Mucosa of stomach (tissue), 1 donor: ENCODE results near the gene CSHL1.

Source experiments
- H3K27me3 ChIP-seq: one replicate; pipeline ENCODE4 v1.7.0; 2013; ENCODE audit warnings: mild to moderate bottlenecking, low read length; ENCODE audit not compliant: control insufficient read depth, insufficient read depth
- H3K36me3 ChIP-seq: one replicate; pipeline ENCODE4 v1.7.0; 2013; ENCODE audit warnings: low read length; ENCODE audit not compliant: control insufficient read depth, insufficient read depth
- H3K4me1 ChIP-seq: one replicate; pipeline ENCODE4 v1.7.0; 2013; ENCODE audit warnings: mild to moderate bottlenecking, low read length; ENCODE audit not compliant: control insufficient read depth, insufficient read depth
- H3K4me3 ChIP-seq: one replicate; pipeline ENCODE4 v1.7.0; 2013; ENCODE audit warnings: low read length
- H3K9ac ChIP-seq: one replicate; pipeline ENCODE4 v1.7.0; 2013; ENCODE audit warnings: mild to moderate bottlenecking, low read length, moderate library complexity
- H3K9me3 ChIP-seq: one replicate; pipeline ENCODE4 v1.7.0; 2013; ENCODE audit warnings: mild to moderate bottlenecking, low read length, moderate library complexity; ENCODE audit not compliant: control insufficient read depth
- donor health status: Pancreatic carcinoma.

CSHL1 gene

GRCh38 chr17:63946440-63947363 is 35.6 kb upstream of the CSHL1 start:
- Histone ChIP-seq H3K9ac (no peak overlapping the region), H3K27me3 (peaks cover 4% of the 10 kb centered on the region), H3K9me3 (no peaks in the 10 kb centered on the region), H3K4me3 (no peak overlapping the region), H3K36me3 (no peaks in the 10 kb centered on the region), H3K4me1 (no peaks in the 10 kb centered on the region)

DNA sequence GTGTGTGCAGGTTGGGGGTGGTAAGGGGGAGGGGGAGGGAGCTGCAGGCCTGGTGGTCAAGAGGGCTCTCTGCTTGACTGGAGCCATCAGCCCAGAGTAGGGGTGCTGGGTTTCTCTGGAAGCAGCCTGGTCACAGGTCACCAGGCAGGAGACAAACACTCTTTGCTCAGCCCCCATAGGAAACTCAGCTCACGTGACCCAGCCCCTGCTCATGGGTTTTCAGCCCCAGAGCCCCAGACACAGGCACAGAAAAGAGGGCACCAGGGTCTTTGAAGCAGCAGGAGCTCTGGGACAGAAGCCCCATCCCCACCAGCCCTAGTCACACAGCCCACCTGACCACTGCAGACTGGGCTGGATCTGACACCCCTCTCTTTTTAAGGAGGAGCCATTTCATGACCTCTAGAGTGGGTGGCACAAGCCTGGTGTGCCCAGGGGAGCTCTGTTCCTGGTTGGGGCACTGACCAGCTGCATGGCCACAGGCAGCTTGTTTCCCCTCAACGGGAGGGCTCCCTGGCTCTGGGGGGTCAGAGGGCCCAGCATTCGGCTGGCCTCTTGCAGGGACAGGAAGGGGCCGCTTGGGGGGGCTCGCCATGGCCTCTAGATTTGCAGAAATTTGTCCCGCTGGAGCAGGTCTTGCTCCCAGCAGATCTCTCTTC is 34.9 kb upstream of the CSHL1 start:
- H3K27me3 ChIP-seq = peaks cover 4% of the 10 kb centered on the region
- H3K36me3 ChIP-seq = no peaks in the 10 kb centered on the region
- no peaks in the 10 kb centered on the region for H3K9me3 ChIP-seq
- no peaks in the 10 kb centered on the region for H3K4me1 ChIP-seq
- no peak overlapping the region for H3K4me3 ChIP-seq
- H3K9ac ChIP-seq = no peak overlapping the region

DNA sequence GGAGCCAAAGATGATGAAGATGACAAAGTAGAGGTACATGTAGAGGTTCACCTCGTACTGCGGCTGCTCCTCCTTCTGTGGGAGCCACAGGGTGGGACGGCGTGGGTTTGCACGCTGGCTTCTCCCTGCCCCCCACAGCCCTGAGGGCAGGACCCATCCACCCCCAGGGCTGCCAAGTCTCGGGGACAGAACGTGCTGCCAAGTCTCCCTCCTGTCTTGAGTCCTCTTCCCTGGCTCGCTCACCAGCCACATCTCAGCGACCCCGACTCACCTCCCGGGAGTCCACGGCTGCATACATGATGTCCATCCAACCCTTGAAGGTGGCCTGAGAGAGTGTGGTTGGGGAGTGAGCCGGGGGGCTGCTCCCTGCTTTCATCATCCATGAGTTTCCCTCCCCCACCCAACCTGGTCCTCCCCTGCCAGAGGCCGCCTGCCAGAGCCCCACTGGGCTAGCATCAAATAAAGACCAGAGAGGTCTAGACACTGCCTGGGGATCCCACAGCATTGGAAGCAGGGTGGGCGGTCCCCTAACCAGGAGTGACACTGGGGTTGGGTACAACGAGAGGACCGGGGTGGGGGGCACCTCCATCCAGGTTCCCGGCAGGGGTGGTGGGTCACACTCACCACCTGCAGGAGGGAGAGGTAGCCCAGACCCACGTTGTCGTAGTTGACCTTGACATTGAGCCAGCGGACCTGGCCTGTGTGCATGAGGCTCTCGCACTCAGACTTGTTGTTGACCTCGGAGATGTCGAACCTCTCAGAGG is 33.9 kb upstream of the CSHL1 start:
- Histone ChIP-seq H3K4me3 (no peak overlapping the region), H3K36me3 (no peaks in the 10 kb centered on the region), H3K4me1 (no peaks in the 10 kb centered on the region), H3K9ac (no peak overlapping the region), H3K27me3 (peaks cover 2% of the 10 kb centered on the region), H3K9me3 (no peaks in the 10 kb centered on the region)

DNA sequence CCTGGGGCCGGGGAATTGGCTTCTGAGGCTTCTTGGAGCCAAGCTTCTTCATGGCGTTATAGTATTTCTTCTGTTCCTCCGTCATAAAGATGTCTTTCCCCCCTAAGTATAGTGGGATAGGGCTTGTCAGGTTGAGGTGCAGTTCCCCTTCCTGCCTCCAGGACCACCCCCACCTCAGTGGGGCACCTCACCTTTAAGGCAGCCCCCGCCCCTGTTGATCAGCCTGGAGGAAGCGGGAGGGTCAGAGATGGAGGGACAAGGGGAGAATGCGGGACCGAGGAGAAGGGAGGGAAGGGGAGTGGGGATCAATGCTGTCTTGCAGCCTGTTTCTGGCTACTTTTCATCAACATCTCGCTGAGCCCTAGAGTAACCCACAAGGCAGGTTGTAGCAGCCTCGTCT is 32.7 kb upstream of the CSHL1 start:
- Histone ChIP-seq H3K4me3 (no peak overlapping the region), H3K27me3 (no peaks in the 10 kb centered on the region), H3K36me3 (no peaks in the 10 kb centered on the region), H3K9ac (no peak overlapping the region), H3K4me1 (no peaks in the 10 kb centered on the region), H3K9me3 (no peaks in the 10 kb centered on the region)

DNA sequence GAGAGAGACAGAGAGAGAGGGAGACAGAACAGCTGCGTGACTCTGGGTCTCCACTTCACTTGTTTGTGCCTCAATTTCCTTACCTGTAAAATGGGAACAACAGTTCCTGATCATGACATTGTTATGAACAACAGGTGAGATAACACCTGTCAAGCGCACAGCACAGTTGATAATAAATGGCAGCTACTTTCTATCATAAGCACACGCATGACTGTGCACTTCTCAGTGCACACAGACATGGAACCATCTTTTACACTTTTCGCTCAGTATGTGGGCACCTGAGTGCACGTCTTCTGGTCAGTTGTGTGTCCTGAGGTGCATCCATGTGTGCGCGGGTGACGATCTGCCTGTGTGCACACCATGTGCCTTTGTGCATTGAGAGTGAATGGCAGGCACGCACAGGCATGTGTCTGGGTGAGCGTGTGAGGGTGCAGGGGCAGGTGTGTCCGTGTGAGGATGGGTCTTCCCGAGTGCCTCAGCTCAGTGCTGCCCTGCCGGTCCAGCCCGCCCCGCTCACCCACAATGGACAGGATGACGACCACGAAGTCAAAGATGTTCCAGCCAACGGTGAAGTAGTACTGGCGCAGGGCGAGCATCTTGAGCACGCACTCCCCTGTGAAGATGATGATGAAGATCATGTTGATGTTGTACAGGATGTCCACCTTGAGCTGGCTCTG is 31.4 kb upstream of the CSHL1 start:
- H3K9ac ChIP-seq = no peak overlapping the region
- H3K4me3 ChIP-seq = no peak overlapping the region
- H3K36me3 ChIP-seq = no peaks in the 10 kb centered on the region
- no peaks in the 10 kb centered on the region for H3K4me1 ChIP-seq
- no peaks in the 10 kb centered on the region for H3K9me3 ChIP-seq
- no peaks in the 10 kb centered on the region for H3K27me3 ChIP-seq

- Histone ChIP-seq H3K4me3 (no peak overlapping the region), H3K36me3 (no peaks in the 10 kb centered on the region), H3K4me1 (no peaks in the 10 kb centered on the region), H3K9me3 (no peaks in the 10 kb centered on the region), H3K9ac (no peak overlapping the region), H3K27me3 (no peaks in the 10 kb centered on the region)
Observed at GRCh38 chr17:63941751-63942150, 30.7 kb upstream of the CSHL1 start.

DNA sequence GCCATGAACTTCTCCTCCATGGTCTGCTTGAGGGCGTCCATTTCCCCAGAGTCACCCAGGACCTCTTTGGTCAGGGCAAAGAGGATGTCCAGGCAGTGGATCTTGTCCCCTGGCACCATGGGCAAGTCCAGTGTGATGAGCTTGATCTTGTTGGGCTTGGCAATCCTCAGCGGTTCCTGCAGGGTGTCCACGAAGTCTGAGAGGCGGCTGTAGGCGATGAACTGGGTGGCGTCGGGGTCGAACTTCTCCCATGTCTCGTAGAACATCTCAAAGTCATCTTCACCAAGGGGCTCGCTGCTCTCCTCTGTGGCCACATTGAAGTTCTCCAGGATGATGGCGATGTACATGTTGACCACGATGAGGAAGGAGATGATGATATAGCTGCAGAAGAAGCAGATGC is 30.1 kb upstream of the CSHL1 start:
- Histone ChIP-seq H3K4me1 (no peaks in the 10 kb centered on the region), H3K9ac (no peak overlapping the region), H3K36me3 (no peaks in the 10 kb centered on the region), H3K27me3 (no peaks in the 10 kb centered on the region), H3K4me3 (no peak overlapping the region), H3K9me3 (no peaks in the 10 kb centered on the region)

GRCh38 chr17:63940584-63940983 is 29.5 kb upstream of the CSHL1 start:
- Histone ChIP-seq H3K36me3 (no peaks in the 10 kb centered on the region), H3K4me3 (no peak overlapping the region), H3K9ac (no peak overlapping the region), H3K27me3 (no peaks in the 10 kb centered on the region), H3K9me3 (no peaks in the 10 kb centered on the region), H3K4me1 (no peaks in the 10 kb centered on the region)

DNA sequence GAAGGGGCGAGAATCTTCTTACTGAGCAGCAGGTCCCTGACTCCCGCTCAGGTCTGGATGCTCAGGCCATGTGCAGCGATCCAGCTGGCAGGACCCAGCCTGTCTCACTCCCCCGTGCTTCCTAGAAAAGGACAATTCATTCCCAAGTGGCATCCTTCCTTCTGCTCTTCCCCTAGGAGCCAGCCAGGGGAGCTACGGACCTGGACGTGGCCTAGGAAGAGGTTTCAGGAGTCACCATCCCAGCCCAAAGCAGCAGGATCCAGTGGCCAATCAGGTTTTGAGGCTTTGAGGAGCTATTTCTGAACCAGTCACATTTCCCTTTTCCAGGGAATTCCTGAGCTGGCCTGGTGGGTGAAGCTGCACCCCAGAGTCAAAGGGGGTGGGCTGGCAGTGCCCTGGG is 28.8 kb upstream of the CSHL1 start:
- Histone ChIP-seq H3K9me3 (no peaks in the 10 kb centered on the region), H3K4me3 (no peak overlapping the region), H3K36me3 (no peaks in the 10 kb centered on the region), H3K27me3 (peaks cover under 1% of the 10 kb centered on the region), H3K4me1 (no peaks in the 10 kb centered on the region), H3K9ac (no peak overlapping the region)

GRCh38 chr17:63939401-63939800 is 28.3 kb upstream of the CSHL1 start:
- no peak overlapping the region for H3K9ac ChIP-seq
- H3K4me3 ChIP-seq = no peak overlapping the region
- H3K36me3 ChIP-seq = no peaks in the 10 kb centered on the region

GRCh38 chr17:63937920-63938319 is 26.9 kb upstream of the CSHL1 start:
- H3K9me3 ChIP-seq = no peaks in the 10 kb centered on the region
- H3K4me1 ChIP-seq = no peaks in the 10 kb centered on the region
- H3K27me3 ChIP-seq = peaks cover 4% of the 10 kb centered on the region
- no peaks in the 10 kb centered on the region for H3K36me3 ChIP-seq
- H3K9ac ChIP-seq = no peak overlapping the region
- H3K4me3 ChIP-seq = no peak overlapping the region

More at GRCh38 chr17:63939401-63939800, 28.3 kb upstream of the CSHL1 start:
- no peaks in the 10 kb centered on the region for H3K9me3 ChIP-seq
- H3K27me3 ChIP-seq = peaks cover 4% of the 10 kb centered on the region
- H3K4me1 ChIP-seq = no peaks in the 10 kb centered on the region
